ENCODE data around the gene ATMIN.

The ATMIN gene

DNA sequence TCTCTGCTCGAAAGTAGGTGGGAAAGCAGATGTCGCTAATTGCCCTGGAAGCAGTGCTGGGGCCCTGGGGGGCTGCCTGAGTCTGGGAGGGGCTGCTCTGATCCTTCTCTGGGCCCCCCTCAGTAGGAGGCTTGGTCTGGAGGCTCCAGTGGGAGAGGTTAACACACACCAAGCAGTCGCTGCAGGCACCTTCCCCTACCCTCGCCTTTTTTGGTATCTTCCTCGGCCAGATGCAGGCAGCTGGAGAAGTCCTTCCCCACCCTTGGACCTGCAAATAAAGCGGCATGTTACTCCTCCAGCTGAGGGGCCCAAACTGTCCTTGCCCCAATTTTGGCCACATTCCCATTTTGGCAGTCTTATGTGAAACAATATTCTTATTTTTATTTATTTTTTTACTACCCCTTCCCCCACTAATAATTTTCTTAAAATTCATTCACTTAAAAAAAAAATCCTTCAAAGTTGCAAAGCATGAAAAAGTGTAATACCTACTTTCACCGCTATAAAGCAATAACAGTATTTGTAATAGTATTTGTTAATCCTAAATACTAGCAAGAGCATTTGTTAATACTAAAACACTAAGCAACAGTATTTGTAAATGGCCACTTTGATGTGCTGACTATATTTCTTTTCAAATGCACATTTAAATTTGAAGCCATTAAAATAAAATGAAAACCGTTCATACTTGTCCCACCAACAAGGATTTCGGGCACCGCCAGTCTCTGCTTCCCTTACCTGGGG is 26.4 kb downstream of the ATMIN start:
- no peak for DNase-seq (ENCODE audit: low read depth in 2 of 2, low spot score in 1 of 2)

DNA sequence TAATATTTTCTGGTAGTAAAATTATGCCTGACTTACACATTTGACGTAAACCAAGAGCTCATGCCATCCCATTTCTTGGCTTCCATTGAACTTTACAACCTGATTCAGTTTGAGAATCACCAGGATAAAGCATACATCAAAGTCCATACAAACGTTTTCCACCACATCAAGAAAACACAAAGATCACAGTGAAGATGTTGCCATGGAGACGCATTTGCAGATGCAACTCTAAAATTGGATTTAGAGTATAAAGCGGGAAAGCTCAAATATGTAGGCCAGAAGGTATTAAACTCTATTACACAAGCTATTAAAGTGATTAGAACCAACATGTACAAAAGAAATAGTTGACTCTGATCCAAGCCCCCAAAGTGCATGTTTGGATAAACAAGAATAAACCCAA is 31.0 kb downstream of the ATMIN start:
- no peak for DNase-seq (ENCODE audit: low read depth in 2 of 2, low spot score in 1 of 2)

DNA sequence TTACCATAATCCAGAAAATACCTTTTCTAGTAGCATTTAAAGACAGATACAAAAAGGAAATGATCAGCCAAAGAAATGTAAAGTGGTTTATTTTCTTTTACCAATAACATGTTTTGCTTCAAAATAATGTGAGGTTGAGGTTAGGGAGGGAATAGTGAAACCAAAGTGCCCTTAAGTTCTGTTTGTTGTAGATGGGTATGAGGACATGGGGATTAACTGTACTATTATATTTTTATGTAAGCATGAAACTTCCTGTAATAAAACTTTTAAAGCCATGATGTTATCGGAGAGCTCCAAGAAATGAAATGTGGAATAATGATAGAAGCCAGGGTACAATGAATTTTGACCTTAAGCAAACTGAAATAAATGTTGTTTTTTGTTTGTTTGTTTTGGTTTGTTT is 31.5 kb downstream of the ATMIN start:
- no peak for DNase-seq (ENCODE audit: low read depth in 2 of 2, low spot score in 1 of 2)

DNA sequence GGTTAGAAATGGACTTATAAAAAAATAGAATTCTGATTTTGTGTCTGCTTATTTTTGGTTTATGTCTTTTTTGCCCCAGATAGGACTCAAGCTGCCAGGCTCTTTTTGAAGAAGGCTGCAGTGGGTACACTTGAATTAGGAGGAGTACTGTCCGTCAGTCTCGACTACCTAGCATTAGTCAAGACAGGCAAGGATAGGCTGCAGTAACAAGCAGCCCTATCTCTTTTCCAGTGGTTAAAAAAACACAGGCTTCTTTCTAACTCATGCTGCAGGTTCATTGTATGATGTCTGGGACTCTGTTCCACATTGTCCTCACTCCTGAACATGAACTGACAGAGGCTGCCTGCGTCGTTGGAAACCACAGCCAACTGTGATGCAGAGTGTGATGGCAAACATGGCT is 33.4 kb downstream of the ATMIN start:
- DNase-seq (ENCODE audit: low read depth in 2 of 2, low spot score in 1 of 2) = no peak

DNA sequence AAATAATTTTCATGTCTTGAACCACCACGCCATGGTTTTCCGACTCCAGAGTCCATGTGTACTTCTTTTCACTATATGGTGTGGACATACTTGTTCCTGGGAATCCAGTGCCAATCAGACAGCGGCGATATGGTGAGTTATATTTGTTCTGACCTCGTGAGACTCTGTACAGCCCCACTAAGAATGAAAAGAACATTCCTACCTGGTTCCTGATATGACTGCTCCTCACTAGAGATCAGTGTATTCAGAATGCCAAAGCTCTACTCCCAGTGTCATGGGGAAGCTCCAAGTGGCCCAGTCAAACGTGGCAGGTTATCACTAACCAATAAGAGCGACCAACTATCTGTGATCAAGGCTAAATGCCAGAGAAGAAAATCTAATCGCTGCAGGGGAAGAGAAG is 35.3 kb downstream of the ATMIN start:
- no peak for DNase-seq (ENCODE audit: low read depth in 2 of 2, low spot score in 1 of 2)

DNA sequence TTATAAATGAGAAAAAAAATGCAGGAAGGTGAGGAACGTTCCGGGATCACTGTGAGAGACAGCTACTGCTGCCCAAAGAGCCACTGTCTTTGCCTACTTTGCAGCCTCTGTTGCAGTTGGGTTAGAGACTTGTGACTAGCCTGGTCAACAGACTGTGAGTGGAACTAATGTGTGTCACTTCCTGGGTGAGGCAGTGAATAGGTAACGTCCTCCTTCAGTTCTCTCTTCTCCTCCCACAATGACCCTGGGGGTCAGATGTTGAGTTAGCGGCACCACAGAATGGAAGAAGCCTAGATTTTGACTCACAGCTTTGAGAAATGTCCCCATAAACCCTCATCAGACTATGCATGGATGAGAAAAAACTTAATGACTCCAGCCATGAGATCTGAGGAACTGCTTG is 36.2 kb downstream of the ATMIN start:
- DNase-seq (ENCODE audit: low read depth in 2 of 2, low spot score in 1 of 2) = no peak

DNA sequence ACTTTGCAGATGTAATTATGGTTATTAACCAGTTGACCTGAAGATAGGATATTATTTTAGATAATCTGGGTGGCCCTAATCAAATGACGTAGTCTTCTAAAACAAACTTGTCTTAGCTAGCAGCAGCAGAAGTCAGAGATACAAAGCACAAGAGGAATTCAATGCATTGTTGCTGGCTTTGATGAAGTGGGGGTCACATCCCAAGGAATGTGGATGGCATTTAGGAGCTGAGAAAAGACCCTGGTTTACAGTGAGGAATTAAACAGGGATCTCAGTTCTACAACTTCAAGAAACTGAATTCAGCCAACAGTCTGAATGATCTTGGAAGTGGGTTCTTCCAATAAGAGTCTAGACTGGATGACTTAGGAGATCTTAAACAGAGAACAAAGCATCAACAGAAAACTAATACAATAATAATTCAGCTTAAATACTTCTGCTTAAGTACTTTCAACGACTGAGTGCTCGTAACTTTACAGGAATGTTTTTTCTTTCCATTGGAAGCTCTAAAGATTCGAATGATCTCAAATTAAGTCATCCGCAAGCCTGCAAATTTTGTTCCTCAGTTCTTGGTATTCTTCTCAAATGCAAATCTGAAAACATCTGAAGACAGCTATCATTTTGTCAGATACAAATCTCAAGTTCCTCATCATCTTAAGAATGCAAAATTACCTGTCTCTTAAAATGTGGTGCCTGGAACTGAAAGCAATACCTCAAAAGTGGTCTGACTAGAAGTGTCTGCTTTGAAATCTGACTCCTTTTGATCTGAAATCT is 38.1 kb downstream of the ATMIN start:
- DNase-seq (ENCODE audit: low read depth in 2 of 2, low spot score in 1 of 2) = no peak

DNA sequence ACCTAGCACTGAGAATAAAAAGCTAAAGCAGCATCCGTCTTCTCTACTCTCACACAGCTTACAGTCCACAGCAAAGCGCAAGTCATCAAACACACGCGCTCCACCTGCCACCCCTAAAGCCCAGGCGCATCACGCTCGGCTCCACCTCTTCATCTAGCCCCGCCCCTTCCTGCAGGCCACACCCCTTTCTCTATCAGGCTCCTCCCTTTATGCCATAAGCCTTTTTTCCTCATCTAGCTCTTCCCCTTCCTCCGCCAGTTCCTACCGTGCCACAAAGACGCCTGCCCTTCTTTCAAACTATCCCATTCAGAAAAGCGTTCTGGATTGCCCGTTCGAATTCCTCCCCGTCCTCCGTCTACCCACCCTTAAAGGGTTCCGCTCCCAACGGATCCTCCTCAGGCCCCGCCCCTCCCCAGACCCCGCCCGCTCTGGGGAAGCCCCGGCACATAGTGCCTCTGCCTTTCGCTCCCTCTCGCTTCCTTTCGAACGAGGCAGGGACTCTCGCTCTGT is 41.0 kb downstream of the ATMIN start:
- DNase-seq (ENCODE audit: low read depth in 2 of 2, low spot score in 1 of 2) = peak; percentile 85 to 97

DNA sequence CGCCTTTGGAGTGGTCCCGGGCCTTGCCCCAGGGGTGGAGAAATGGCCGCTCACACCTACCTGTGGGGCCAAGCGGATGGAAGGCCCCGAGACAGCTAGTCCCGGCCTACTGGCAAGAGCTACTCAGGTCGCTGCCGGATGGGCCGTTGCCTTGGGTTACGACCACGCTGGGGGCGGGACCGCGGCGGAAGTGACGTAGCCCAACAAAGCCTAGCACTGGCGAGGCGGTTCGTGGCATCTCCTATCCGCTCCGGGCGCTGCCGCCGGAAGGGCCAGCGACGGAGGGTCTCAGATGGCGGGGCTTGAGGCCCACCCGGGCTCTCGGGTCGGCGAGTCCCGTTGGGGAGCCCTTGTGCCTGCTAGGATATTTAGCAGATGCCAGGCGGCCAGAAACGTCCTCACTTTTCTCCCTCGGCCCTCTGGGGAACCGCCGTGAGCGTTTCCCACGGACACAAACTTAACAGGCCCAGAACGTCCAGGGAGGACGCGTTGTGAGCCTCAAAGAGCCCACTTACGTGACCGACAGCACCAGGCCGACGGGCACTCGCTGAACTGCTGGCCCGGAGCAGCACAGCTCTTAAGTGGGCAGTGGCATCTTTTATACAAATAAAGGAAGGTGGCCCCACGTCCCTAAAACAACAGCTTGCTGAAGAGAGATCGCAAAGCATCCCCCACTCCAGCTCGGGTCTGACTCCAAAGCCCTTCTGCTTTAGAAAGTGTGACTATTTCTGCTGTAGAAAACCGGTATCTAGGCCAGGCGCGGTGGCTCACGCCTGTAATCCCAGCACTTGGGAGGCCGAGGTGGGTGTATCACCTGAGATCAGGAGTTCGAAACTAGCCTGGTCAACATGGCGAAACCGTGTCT is 41.7 kb downstream of the ATMIN start, which contains the start of gene C16orf46:
C16orf46 (minus strand) TSS at position 163 of the 865 bp plus-strand sequence. CDS start 13,283 bp downstream, outside the sequence.
- peak; percentile 93 to 96 for DNase-seq (ENCODE audit: low read depth in 2 of 2, low spot score in 1 of 2)

DNA sequence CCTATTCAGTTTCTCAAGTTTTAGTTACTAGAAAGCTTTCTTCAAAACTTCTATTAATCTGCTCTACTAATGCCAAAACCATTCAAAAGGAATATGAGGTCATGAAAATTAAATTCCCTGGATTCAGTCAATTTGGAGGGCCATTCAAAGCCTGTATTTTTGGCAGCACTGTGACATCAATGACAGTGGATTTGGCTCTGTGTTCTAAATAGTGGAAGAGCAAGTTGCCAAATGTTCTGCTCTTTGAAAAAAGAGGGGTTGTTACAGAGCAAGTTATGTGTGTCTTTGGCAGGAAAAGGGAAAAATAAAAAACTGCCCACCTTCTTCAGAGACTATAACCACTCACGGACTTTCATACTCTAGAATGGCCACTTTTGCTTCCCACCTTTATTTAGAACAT is 44.6 kb downstream of the ATMIN start:
- DNase-seq (ENCODE audit: low read depth in 2 of 2, low spot score in 1 of 2) = no peak

DNA sequence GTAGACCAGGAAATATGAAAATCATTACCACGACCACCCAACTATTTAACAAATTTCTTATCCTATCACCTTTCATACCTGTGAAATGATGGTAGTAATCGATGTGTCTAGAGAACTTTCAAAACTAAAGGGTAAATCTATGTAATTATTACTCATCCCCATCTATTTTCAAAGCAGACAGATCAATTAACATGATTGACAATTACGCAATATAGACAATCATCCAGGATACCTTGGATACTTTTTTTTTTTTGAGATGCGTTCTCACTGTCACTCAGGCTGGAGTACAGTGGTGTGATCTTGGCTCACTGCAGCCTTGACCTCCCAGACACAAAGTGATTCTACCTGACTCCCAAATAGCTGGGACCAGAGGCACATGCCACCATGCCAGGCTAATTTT is 45.4 kb downstream of the ATMIN start:
- no peak for DNase-seq (ENCODE audit: low read depth in 2 of 2, low spot score in 1 of 2)

DNA sequence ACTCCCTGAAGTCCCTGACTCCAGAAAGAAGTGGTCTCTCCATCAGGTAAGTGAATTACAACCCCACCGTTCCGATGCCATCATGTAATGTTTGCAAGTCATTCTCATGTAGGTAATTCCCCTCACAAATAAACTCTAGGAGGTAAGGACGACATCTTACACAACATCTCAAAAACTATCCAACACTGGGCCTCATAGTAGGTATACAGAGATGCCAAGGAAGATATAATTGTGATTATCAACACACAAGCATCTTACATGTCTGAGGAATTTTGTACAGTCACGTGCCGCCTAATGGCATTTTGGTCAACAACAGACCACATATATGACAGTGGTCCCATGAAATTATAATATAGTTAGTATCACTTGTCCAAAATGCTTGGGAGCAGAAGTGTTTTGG is 53.2 kb downstream of the ATMIN start:
- no peak for DNase-seq (ENCODE audit: low read depth in 2 of 2, low spot score in 1 of 2)

DNA sequence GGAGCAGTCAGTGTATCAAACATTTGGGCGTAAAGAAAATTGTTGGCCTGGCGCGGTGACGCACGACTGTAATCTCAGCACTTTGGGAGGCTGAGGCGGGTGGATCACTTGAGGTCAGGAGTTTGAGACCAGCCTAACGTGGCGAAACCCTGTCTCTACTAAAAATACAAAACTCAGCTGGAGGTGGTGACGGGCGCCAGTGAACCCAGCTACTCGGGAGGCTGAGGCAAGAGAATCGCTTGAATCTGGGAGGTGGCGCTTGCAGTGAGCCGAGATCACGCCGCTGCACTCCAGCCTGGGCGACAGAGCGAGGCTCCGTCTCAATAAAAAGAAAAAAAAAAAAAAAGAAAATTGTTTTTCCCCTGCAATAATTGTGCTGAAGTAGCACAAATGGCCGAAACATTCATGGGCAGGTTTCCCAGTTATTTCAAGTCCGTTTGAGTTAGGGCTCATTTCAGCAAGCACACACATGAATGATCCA is 59.2 kb downstream of the ATMIN start:
- DNase-seq (ENCODE audit: low read depth in 2 of 2, low spot score in 1 of 2) = no peak

DNA sequence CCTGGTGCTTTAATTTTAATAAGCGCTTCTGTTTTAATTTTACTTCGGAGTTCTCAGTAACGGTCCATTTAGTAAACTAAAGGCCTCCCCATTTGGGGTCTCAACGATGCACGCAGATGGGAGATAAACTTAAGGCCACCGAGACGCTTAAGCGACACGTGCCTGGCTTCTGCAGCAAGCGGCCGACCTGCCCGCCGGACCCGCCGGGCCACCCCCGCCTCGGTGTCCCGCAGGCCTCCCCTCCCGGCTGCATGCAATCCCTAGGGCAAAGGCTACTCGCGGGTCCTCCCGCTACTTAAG is 60.0 kb downstream of the ATMIN start:
- no peak for DNase-seq (ENCODE audit: low read depth in 2 of 2, low spot score in 1 of 2)

DNA sequence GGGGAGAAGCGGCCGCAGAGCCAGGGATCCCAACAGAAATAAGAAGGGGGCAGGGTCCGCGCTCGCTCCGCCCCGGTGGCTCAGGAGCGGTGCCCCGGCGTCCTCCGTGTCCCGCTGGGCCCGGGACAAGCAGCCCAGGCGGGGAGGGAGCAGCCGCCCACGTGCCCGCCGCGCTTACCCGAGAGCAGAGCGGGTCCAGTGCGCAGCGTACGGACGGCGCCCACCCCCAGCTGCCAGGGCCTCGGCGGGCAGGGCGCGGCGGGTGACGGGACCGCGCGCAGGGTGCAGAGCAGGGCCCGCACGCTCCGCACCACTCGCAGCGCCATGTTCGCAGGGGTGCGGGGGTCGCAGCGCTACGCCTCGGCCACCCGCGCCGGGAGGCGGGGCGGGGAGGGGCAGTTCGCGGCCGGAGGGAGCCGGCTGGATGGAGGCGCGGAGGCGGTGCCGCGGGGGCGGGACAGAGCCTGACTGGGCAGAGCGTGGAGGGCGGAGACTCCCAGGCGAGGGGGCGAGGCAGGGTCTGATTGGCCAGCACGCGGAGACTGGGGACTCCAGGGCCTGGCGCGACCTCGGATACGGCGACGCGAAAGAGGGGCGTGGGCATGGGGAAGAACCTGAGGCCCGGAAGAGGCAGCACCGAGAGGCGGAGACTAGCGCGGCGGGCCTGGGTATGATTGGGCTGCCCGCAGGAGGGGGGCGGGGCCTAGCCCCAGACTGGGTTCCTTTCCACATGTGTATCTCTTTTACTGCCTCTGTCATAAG is 60.5 kb downstream of the ATMIN start, which contains the start of gene GCSH:
GCSH (minus strand) TSS at position 443 of the 762 bp plus-strand sequence; CDS start at position 326, 117 bp downstream.
- DNase-seq (ENCODE audit: low read depth in 2 of 2, low spot score in 1 of 2) = peak; percentile 91 to 98

DNA sequence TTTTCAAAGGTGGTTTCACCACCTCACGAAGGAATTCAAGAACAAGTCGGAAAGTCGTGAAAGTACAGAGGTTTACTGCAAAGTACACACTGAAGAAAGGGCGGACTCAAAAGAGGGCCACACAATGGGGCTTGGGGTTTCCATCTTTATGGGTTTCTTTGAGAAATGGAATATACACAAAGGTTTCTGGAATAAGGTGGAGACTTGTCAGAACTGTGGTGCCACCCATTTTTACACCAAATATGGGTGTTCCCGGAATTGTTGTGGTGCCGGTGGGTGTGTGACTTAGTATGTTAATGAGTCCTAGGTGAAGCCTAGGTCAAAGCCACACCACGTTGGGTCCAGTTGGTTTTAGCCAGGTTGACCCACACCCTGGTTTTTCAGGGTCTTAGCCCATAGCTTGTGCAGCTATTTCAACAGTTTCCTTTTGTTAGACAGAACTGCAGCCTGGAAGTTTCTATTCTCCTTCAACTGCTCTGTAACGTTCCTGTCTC is 61.1 kb downstream of the ATMIN start:
- no peak for DNase-seq (ENCODE audit: low read depth in 2 of 2, low spot score in 1 of 2)

Data from stimulated activated CD8-positive, alpha-beta memory T cell treated with anti-CD3 and anti-CD28 coated beads, Interleukin-4, amount 100 ng/mL, for 4 hours (primary cell).